Measurements from ENCODE around the gene SPTAN1. TPM values are rescaled to one million over a fixed set of nuclear protein-coding genes. Genes with fewer than 3 reads are reported as not detected.
"Not testable (repeated sequence)": the region's sequence is repeated elsewhere in the genome, so short reads cannot be mapped to it uniquely, and the experiment has no call there.

Gene SPTAN1
- total RNA-seq, 3 donors from 2014 or later (not counting 1 experiment from before 2014, with no cell fraction given) = 301 to 420 (median 400) TPM

GRCh38 chr9:128657796-128658195, 105.4 kb downstream of the SPTAN1 start:
- H3K27me3 ChIP-seq (ENCODE audit: control insufficient read depth, insufficient read depth, low read length) = no peaks in the 10 kb centered on the region
- H3K4me3 ChIP-seq (ENCODE audit: low read length) = no peak overlapping the region
- intact Hi-C loops (cut with micrococcal nuclease) = loop anchor here (2.0 kb wide), 1 partner anchor 29 kb away; no protein-coding TSS in a partner anchor
- WGBS (ENCODE audit: insufficient coverage) = 96% methylated on average over 2 of the region's 3 CpGs
- Mint-ChIP-seq H3K4me3 (no peak overlapping the region), H3K4me1 (peaks cover 0 to 8% of the 10 kb centered on the region in 2 donors), H3K36me3 (no peaks in the 10 kb centered on the region), H3K27me3 (ENCODE audit: low read depth in 2 of 2) (no peaks in the 10 kb centered on the region), H3K9me3 (no peaks in the 10 kb centered on the region), H3K27ac (peak overlapping the region in 1 of 2 donors; percentile 97)
- no peak for TF ChIP-seq CTCF (IDR thresholded peaks at IDR 0.05)
- peaks cover 14% of the 10 kb centered on the region for H3K4me1 ChIP-seq (ENCODE audit: control insufficient read depth, insufficient read depth, low read length)
- no peak overlapping the region for H3K27ac ChIP-seq (ENCODE audit: low read length)
- no peaks in the 10 kb centered on the region for H3K36me3 ChIP-seq (ENCODE audit: control insufficient read depth, insufficient read depth, low read length)
- H3K9me3 ChIP-seq (ENCODE audit: control insufficient read depth, insufficient read depth, low read length) = no peaks in the 10 kb centered on the region
- DNase-seq (no peak), ATAC-seq (no peak)

DNA sequence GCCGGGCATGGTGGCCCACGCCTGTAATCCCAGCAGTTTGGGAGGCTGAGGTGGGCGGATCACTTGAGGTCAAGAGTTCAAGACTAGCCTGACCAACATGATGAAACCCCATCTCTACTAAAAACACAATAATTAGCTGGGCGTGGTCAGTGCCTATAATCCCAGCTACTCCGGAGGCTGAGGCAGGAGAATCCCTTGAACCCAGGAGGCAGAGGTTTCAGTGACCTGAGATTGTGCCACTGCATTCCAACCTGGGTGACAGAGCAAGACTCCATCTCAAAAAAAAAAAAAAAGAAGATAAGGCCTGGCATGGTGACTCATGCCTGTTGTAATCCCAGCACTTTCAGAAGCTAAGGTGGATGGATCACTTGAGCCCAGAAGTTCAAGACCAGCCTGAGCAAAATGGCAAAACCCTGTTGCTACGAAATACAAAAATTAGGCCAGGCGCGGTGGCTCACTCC, 114.1 kb downstream of the SPTAN1 start:
- intact Hi-C loops (cut with micrococcal nuclease); H3K4me1 ChIP-seq (ENCODE audit: control insufficient read depth, insufficient read depth, low read length); H3K27ac Mint-ChIP-seq; H3K27ac ChIP-seq (ENCODE audit: low read length); H3K4me3 Mint-ChIP-seq; H3K27me3 Mint-ChIP-seq (ENCODE audit: low read depth in 2 of 2); H3K36me3 Mint-ChIP-seq; H3K27me3 ChIP-seq (ENCODE audit: control insufficient read depth, insufficient read depth, low read length); H3K9me3 Mint-ChIP-seq; H3K4me3 ChIP-seq (ENCODE audit: low read length); H3K9me3 ChIP-seq (ENCODE audit: control insufficient read depth, insufficient read depth, low read length); DNase-seq; H3K4me1 Mint-ChIP-seq; H3K36me3 ChIP-seq (ENCODE audit: control insufficient read depth, insufficient read depth, low read length); ATAC-seq: not testable (repeated sequence)
- WGBS (ENCODE audit: insufficient coverage) = 93% methylated on average over 8 of the region's 8 CpGs

- no peaks in the 10 kb centered on the region for H3K27me3 Mint-ChIP-seq (ENCODE audit: low read depth in 2 of 2)
- H3K4me3 Mint-ChIP-seq = no peak overlapping the region
- Histone ChIP-seq H3K4me1 (ENCODE audit: control insufficient read depth, insufficient read depth, low read length) (no peaks in the 10 kb centered on the region), H3K36me3 (ENCODE audit: control insufficient read depth, insufficient read depth, low read length) (no peaks in the 10 kb centered on the region), H3K4me3 (ENCODE audit: low read length) (no peak overlapping the region), H3K27ac (ENCODE audit: low read length) (no peak overlapping the region), H3K27me3 (ENCODE audit: control insufficient read depth, insufficient read depth, low read length) (no peaks in the 10 kb centered on the region), H3K9me3 (ENCODE audit: control insufficient read depth, insufficient read depth, low read length) (no peaks in the 10 kb centered on the region)
- no peak for TF ChIP-seq CTCF (IDR thresholded peaks at IDR 0.05)
- no peaks in the 10 kb centered on the region for H3K4me1 Mint-ChIP-seq
- no peak for ATAC-seq
- 95% methylated on average over 6 of the region's 6 CpGs for WGBS (ENCODE audit: insufficient coverage)
- intact Hi-C loops (cut with micrococcal nuclease) = no loop called here
- H3K27ac Mint-ChIP-seq = no peak overlapping the region
- H3K36me3 Mint-ChIP-seq = no peaks in the 10 kb centered on the region
- H3K9me3 Mint-ChIP-seq = no peaks in the 10 kb centered on the region
- DNase-seq = no peak
Measured at GRCh38 chr9:128669786-128670185, 117.4 kb downstream of the SPTAN1 start.

GRCh38 chr9:128675382-128675781, 123.0 kb downstream of the SPTAN1 start:
- H3K27me3 Mint-ChIP-seq (ENCODE audit: low read depth in 2 of 2) = no peaks in the 10 kb centered on the region
- no peaks in the 10 kb centered on the region for H3K36me3 ChIP-seq (ENCODE audit: control insufficient read depth, insufficient read depth, low read length)
- H3K27me3 ChIP-seq (ENCODE audit: control insufficient read depth, insufficient read depth, low read length) = no peaks in the 10 kb centered on the region
- no peaks in the 10 kb centered on the region for H3K4me1 ChIP-seq (ENCODE audit: control insufficient read depth, insufficient read depth, low read length)
- H3K9me3 ChIP-seq (ENCODE audit: control insufficient read depth, insufficient read depth, low read length) = no peaks in the 10 kb centered on the region
- H3K36me3 Mint-ChIP-seq = no peaks in the 10 kb centered on the region
- no peak overlapping the region for H3K27ac ChIP-seq (ENCODE audit: low read length)
- no peaks in the 10 kb centered on the region for H3K9me3 Mint-ChIP-seq
- no peak overlapping the region for H3K4me3 Mint-ChIP-seq
- ATAC-seq (no peak), DNase-seq (no peak)
- 100% methylated on average over 4 of the region's 4 CpGs for WGBS (ENCODE audit: insufficient coverage)
- intact Hi-C loops (cut with micrococcal nuclease) = no loop called here
- no peak for TF ChIP-seq CTCF (IDR thresholded peaks at IDR 0.05)
- no peak overlapping the region for H3K4me3 ChIP-seq (ENCODE audit: low read length)
- no peak overlapping the region for H3K27ac Mint-ChIP-seq
- no peaks in the 10 kb centered on the region for H3K4me1 Mint-ChIP-seq
